SK-N-SH (cell line): ENCODE data around the gene SEPTIN11. TPM values are rescaled to one million over a fixed set of nuclear protein-coding genes. Genes with fewer than 3 reads are reported as not detected.

Experiments used
- CTCF ChIA-PET: fragments of 300-600, 350-600 bp; formaldehyde crosslinking; extraction: SDS; loops from one replicate; lab custom pipeline; 2021; lab: Yijun Ruan, JAX
- POLR2A ChIA-PET: fragments of 350-600 bp; sonication (Branson Sonifier 250); formaldehyde crosslinking; extraction: SDS; loops from one replicate; lab custom pipeline; 2020; ENCODE audit warnings: antibody characterized with exemption, inconsistent platforms; lab: Yijun Ruan, JAX
- DNase-seq: peaks from one replicate; pipeline ENCODE4 v3.0.0; 2012
- H2AFZ ChIP-seq: fragments of 200-600 bp; sonication (generic); 2 replicates; pipeline ENCODE4 v1.8.1; 2016; ENCODE audit warnings: antibody characterized with exemption, mild to moderate bottlenecking, low read depth
- H3F3A ChIP-seq: fragments of 200-600 bp; sonication (generic); replicated peaks from 2 replicates; pipeline ENCODE3; 2016; ENCODE audit warnings: antibody characterized with exemption, mild to moderate bottlenecking; ENCODE audit not compliant: insufficient read depth
- H3K27ac ChIP-seq, 2 experiments: fragments of 200-500 bp in 1 of 2; fragments of 200-600 bp in 1 of 2; sonication (Bioruptor generic) in 1 of 2; sonication (generic), shearing (Covaris generic) in 1 of 2; 2 replicates each; pipeline versions ENCODE4 v1.5.1 to v1.6.1; 2014 to 2016; ENCODE audit warnings: low read depth in 2 of 2, inconsistent platforms in 1 of 2, low read length in 1 of 2, mild to moderate bottlenecking in 1 of 2, mixed read lengths in 1 of 2
- H3K27me3 ChIP-seq: fragments of 200-600 bp; sonication (generic), shearing (Covaris generic); 2 replicates; pipeline ENCODE4 v1.6.1; 2016; ENCODE audit warnings: mixed run types; ENCODE audit not compliant: insufficient read depth
- H3K36me3 ChIP-seq, 2 experiments: fragments of 200-500 bp in 1 of 2; fragments of 200-600 bp in 1 of 2; sonication (Bioruptor generic) in 1 of 2; sonication (generic) in 1 of 2; replicated peaks in 1 of 2; 2 replicates each; pipeline versions ENCODE3 to v1.5.1; 2014 to 2016; ENCODE audit warnings: low read length in 1 of 2, mild to moderate bottlenecking in 1 of 2; ENCODE audit not compliant: insufficient read depth in 2 of 2, control insufficient read depth in 1 of 2
- H3K4me1 ChIP-seq, 2 experiments: fragments of 200-500 bp in 1 of 2; fragments of 200-600 bp in 1 of 2; sonication (Bioruptor generic) in 1 of 2; sonication (generic), shearing (Covaris generic) in 1 of 2; 2 replicates each; pipeline versions ENCODE4 v1.5.1 to v1.6.1; 2014 to 2016; ENCODE audit warnings: low read depth in 1 of 2, low read length in 1 of 2, mixed run types in 1 of 2; ENCODE audit not compliant: insufficient read depth in 2 of 2, control insufficient read depth in 1 of 2
- H3K4me2 ChIP-seq: fragments of 200-600 bp; sonication (generic), shearing (Covaris generic); 2 replicates; pipeline ENCODE4 v1.6.1; 2017; ENCODE audit warnings: mixed run types
- H3K4me3 ChIP-seq, 2 experiments: fragments of 200-500 bp in 1 of 2; fragments of 200-600 bp in 1 of 2; sonication (Bioruptor generic) in 1 of 2; sonication (generic), shearing (Covaris generic) in 1 of 2; 2 replicates each; pipeline versions ENCODE4 v1.5.1 to v1.8.1; 2014 to 2016; ENCODE audit warnings: low read depth in 2 of 2, inconsistent platforms in 1 of 2, low read length in 1 of 2, mild to moderate bottlenecking in 1 of 2, mixed read lengths in 1 of 2, moderate library complexity in 1 of 2
- H3K79me2 ChIP-seq: fragments of 200-600 bp; sonication (generic); 2 replicates; pipeline ENCODE4 v1.8.1; 2017; ENCODE audit warnings: mild to moderate bottlenecking; ENCODE audit not compliant: insufficient read depth
- H3K9ac ChIP-seq: fragments of 200-600 bp; sonication (generic); 2 replicates; pipeline ENCODE4 v1.6.1; 2017; ENCODE audit warnings: mixed run types
- H3K9me2 ChIP-seq: fragments of 200-600 bp; sonication (generic); 2 replicates; pipeline ENCODE4 v1.6.1; 2017; ENCODE audit warnings: mixed run types
- H3K9me3 ChIP-seq: fragments of 200-600 bp; sonication (generic); 2 replicates; pipeline ENCODE4 v1.6.1; 2017; ENCODE audit warnings: mixed run types, mild to moderate bottlenecking, moderate library complexity
- H4K20me1 ChIP-seq: fragments of 200-600 bp; sonication (generic); 2 replicates; pipeline ENCODE4 v1.6.1; 2017; ENCODE audit warnings: mild to moderate bottlenecking, mixed run types; ENCODE audit not compliant: insufficient read depth
- CHD2 ChIP-seq: fragments of 150-350 bp; IDR thresholded peaks from 2 replicates; pipeline ENCODE4 v1.6.1; 2018; ENCODE audit warnings: low read length; ENCODE audit not compliant: partially characterized antibody
- ELF1 ChIP-seq: IDR thresholded peaks from 2 replicates; pipeline ENCODE4 v1.4.0; 2012
- EP300 ChIP-seq, 2 experiments: IDR thresholded peaks; 2 replicates each; pipeline versions ENCODE4 v1.4.0 to v1.6.1; 2012; ENCODE audit warnings: borderline replicate concordance in 1 of 2, low read depth in 1 of 2, low read length in 1 of 2
- EZH2phosphoT487 ChIP-seq: fragments of 200-600 bp; sonication (generic); IDR thresholded peaks from 2 replicates; pipeline ENCODE4 v1.6.1; 2017; ENCODE audit warnings: low read depth, mixed run types, mild to moderate bottlenecking, antibody characterized with exemption, moderate library complexity, borderline replicate concordance
- FOXM1 ChIP-seq: IDR thresholded peaks from 2 replicates; pipeline ENCODE4 v1.4.0; 2012; ENCODE audit warnings: low read depth, mild to moderate bottlenecking
- MEF2A ChIP-seq: IDR thresholded peaks from 2 replicates; pipeline ENCODE4 v1.4.0; 2012; ENCODE audit warnings: low read depth, borderline replicate concordance
- MXI1 ChIP-seq: IDR thresholded peaks from 2 replicates; pipeline ENCODE4 v1.6.1; 2012; ENCODE audit warnings: mild to moderate bottlenecking, low read depth, low read length, improper control_type of control experiment
- NFIC ChIP-seq: IDR thresholded peaks from 2 replicates; pipeline ENCODE4 v1.4.0; 2012; ENCODE audit warnings: borderline replicate concordance
- NRF1 ChIP-seq: IDR thresholded peaks from 2 replicates; pipeline ENCODE4 v1.6.1; 2012; ENCODE audit warnings: low read depth, mild to moderate bottlenecking, low read length
- RAD21 ChIP-seq: IDR thresholded peaks from 2 replicates; pipeline ENCODE4 v1.6.1; 2012; ENCODE audit warnings: mild to moderate bottlenecking, low read length
- RCOR1 ChIP-seq: fragments of 150-350 bp; IDR thresholded peaks from 2 replicates; pipeline ENCODE4 v1.6.1; 2017; ENCODE audit warnings: antibody characterized with exemption, low read length
- RFX5 ChIP-seq: IDR thresholded peaks from 2 replicates; pipeline ENCODE4 v1.6.1; 2012; ENCODE audit warnings: mild to moderate bottlenecking, improper control_type of control experiment, low read length
- SIN3A ChIP-seq: IDR thresholded peaks from 2 replicates; pipeline ENCODE4 v1.6.1; 2012; ENCODE audit warnings: low read depth, mild to moderate bottlenecking, low read length, moderate library complexity, borderline replicate concordance
- SMC3 ChIP-seq: IDR thresholded peaks from 2 replicates; pipeline ENCODE4 v1.6.1; 2012; ENCODE audit warnings: low read depth, low read length, improper control_type of control experiment
- TAF1 ChIP-seq: IDR thresholded peaks from 2 replicates; pipeline ENCODE4 v1.6.1; 2012; ENCODE audit warnings: low read depth, mild to moderate bottlenecking, low read length, moderate library complexity, borderline replicate concordance
- TCF12 ChIP-seq: IDR thresholded peaks from 2 replicates; pipeline ENCODE4 v1.4.0; 2012
- TEAD4 ChIP-seq: IDR thresholded peaks from 2 replicates; pipeline ENCODE4 v1.4.0; 2012; ENCODE audit warnings: mild to moderate bottlenecking, borderline replicate concordance; ENCODE audit not compliant: insufficient read depth
- YY1 ChIP-seq: IDR thresholded peaks from 2 replicates; pipeline ENCODE4 v1.4.0; 2012; ENCODE audit warnings: low read depth, mild to moderate bottlenecking
- WGBS: methylation state at CpG from one replicate; pipeline ENCODE4 v1.1.6; 2017; ENCODE audit warnings: low lambda C conversion rate; 5-methylcytosine and 5-hydroxymethylcytosine counted together
- polyA plus RNA-seq, 3 experiments: library from polyadenylated mRNA; depleted of rRNA; stranded (reverse); fragments of >200 nt; gene quantifications; 2 replicates each; pipeline ENCODE4 v1.2.3, GENCODE V29; 2012
- TF ChIP-seq, protein P1 (sequence below): IDR thresholded peaks from 2 replicates; pipeline ENCODE4 v1.4.0; 2012; ENCODE audit warnings: low read depth
- TF ChIP-seq, protein P2 (sequence below): IDR thresholded peaks from 2 replicates; pipeline ENCODE4 v1.4.0; 2012; ENCODE audit warnings: low read depth, borderline replicate concordance
- TF ChIP-seq, protein P3 (sequence below): fragments of 150-350 bp; IDR thresholded peaks from 2 replicates; pipeline ENCODE4 v1.6.1; 2017; ENCODE audit warnings: antibody characterized with exemption, low read length, low read depth, borderline replicate concordance
- TF ChIP-seq, protein P4 (sequence below): fragments of 150-350 bp; IDR thresholded peaks from 2 replicates; pipeline ENCODE4 v1.6.1; 2016; ENCODE audit warnings: mild to moderate bottlenecking, low read depth, low read length
- TF ChIP-seq, protein P5 (sequence below): IDR thresholded peaks from 2 replicates; pipeline ENCODE4 v1.4.0; 2012; ENCODE audit warnings: low read depth, borderline replicate concordance

Gene SEPTIN11
- polyA plus RNA-seq, 1 of the 3 experiments (the other 2 are of a cell fraction) = 47.4 TPM

DNA sequence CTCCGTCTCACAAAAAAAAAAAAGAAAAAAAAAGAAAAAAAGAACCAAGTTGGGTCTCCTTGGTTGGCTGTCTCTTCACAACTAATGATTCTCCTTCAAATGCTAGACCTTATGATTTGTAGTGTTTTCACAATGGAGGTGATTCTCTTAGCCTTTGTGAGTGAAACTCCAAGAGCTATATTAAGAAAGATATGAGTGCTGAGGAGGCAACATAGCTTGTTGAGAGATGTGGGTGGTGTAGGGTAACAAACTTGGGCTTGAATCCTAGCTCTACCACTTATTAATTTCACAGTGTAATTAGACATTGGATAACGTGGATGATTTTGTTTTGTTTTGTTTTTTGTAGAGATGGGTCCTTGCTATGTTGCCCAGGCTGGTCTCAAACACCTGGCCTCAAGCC lies 10.4 kb upstream of the SEPTIN11 start (continued):
- TF ChIP-seq SMC3 (no peak), NRF1 (no peak), TCF12 (no peak), EZH2phosphoT487 (no peak), TEAD4 (no peak)
- TF ChIP-seq, protein P1, sequence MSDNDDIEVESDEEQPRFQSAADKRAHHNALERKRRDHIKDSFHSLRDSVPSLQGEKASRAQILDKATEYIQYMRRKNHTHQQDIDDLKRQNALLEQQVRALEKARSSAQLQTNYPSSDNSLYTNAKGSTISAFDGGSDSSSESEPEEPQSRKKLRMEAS = no peak

- no peak overlapping the region for H2AFZ ChIP-seq
- H3K27me3 ChIP-seq = no peaks in the 10 kb centered on the region
- H3K4me2 ChIP-seq = no peak overlapping the region
- H3K4me1 ChIP-seq = peaks cover 0 to 7% of the 10 kb centered on the region in 2 experiments; a peak in 2 of 4 replicates
- peaks cover 0 to 28% of the 10 kb centered on the region in 2 experiments for H3K36me3 ChIP-seq
- no peak for DNase-seq
- ChIA-PET POLR2A (no interaction called here), CTCF (interaction anchor here (1.0 kb wide), 1 partner anchor 186 kb away, joined by 3 read pairs; no protein-coding TSS in a partner anchor)
- 73% methylated on average over 6 of the region's 6 CpGs for WGBS
- H4K20me1 ChIP-seq = no peaks in the 10 kb centered on the region
- H3K9me3 ChIP-seq = no peaks in the 10 kb centered on the region
- no peaks in the 10 kb centered on the region for H3K9me2 ChIP-seq
- H3K27ac ChIP-seq = peak overlapping the region in 1 of 2 experiments; percentile 39; a peak in 1 of 4 replicates
- no peak overlapping the region for H3K4me3 ChIP-seq
- H3F3A ChIP-seq = peaks cover 6% of the 10 kb centered on the region
- no peak overlapping the region for H3K9ac ChIP-seq
- H3K79me2 ChIP-seq = peaks cover 36% of the 10 kb centered on the region
- TF ChIP-seq MEF2A (no peak), RFX5 (no peak), YY1 (no peak), RAD21 (no peak), FOXM1 (no peak), ELF1 (no peak), SMC3 (no peak), NFIC (peak; percentile 68), SIN3A (no peak), TCF12 (peak; percentile 45), CHD2 (no peak), MXI1 (no peak), TAF1 (no peak), EP300 (IDR thresholded peaks at IDR 0.05; ENCODE audit: borderline replicate concordance in 1 of 2, low read depth in 1 of 2, low read length in 1 of 2) (no peak), TEAD4 (no peak), RCOR1 (no peak)
- TF ChIP-seq, protein P2, sequence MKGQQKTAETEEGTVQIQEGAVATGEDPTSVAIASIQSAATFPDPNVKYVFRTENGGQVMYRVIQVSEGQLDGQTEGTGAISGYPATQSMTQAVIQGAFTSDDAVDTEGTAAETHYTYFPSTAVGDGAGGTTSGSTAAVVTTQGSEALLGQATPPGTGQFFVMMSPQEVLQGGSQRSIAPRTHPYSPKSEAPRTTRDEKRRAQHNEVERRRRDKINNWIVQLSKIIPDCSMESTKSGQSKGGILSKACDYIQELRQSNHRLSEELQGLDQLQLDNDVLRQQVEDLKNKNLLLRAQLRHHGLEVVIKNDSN = no peak
- TF ChIP-seq, protein P3, sequence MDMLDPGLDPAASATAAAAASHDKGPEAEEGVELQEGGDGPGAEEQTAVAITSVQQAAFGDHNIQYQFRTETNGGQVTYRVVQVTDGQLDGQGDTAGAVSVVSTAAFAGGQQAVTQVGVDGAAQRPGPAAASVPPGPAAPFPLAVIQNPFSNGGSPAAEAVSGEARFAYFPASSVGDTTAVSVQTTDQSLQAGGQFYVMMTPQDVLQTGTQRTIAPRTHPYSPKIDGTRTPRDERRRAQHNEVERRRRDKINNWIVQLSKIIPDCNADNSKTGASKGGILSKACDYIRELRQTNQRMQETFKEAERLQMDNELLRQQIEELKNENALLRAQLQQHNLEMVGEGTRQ = no peak
- TF ChIP-seq, protein P4, sequence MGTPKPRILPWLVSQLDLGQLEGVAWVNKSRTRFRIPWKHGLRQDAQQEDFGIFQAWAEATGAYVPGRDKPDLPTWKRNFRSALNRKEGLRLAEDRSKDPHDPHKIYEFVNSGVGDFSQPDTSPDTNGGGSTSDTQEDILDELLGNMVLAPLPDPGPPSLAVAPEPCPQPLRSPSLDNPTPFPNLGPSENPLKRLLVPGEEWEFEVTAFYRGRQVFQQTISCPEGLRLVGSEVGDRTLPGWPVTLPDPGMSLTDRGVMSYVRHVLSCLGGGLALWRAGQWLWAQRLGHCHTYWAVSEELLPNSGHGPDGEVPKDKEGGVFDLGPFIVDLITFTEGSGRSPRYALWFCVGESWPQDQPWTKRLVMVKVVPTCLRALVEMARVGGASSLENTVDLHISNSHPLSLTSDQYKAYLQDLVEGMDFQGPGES = no peak
- TF ChIP-seq, protein P5, sequence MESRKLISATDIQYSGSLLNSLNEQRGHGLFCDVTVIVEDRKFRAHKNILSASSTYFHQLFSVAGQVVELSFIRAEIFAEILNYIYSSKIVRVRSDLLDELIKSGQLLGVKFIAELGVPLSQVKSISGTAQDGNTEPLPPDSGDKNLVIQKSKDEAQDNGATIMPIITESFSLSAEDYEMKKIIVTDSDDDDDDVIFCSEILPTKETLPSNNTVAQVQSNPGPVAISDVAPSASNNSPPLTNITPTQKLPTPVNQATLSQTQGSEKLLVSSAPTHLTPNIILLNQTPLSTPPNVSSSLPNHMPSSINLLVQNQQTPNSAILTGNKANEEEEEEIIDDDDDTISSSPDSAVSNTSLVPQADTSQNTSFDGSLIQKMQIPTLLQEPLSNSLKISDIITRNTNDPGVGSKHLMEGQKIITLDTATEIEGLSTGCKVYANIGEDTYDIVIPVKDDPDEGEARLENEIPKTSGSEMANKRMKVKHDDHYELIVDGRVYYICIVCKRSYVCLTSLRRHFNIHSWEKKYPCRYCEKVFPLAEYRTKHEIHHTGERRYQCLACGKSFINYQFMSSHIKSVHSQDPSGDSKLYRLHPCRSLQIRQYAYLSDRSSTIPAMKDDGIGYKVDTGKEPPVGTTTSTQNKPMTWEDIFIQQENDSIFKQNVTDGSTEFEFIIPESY = no peak
- TF ChIP-seq, protein P1 = no peak
Observed at GRCh38 chr4:76943129-76943620, 6.4 kb upstream of the SEPTIN11 start.
